Skin of body (tissue), 2 donors: Measurements from ENCODE around the gene C6orf141. TPM values are rescaled to one million over a fixed set of nuclear protein-coding genes. Genes with fewer than 3 reads are reported as not detected.
A peak's percentile ranks its signal among the peaks of the same experiment; 100 is the strongest.

Experiments
- DNase-seq: peaks from one replicate; lab custom pipeline; 2025; lab: John Stamatoyannopoulos, UW
- total RNA-seq: library from RNA; depleted of rRNA; stranded (reverse); fragments of >200 nt; gene quantifications from one replicate; pipeline ENCODE4 v1.2.3, GENCODE V29; 2014

C6orf141 gene
- 7.5 TPM for total RNA-seq

GRCh38 chr6:49550492-49551077, at the start of gene C6orf141:
Gene C6orf141 (plus strand): TSS chr6:49550668. CDS start chr6:49550793, 125 bp downstream.
- DNase-seq = no peak

- DNase-seq = no peak
These were observed 45.8 kb upstream of the C6orf141 start for GRCh38 chr6:49504666-49505065.

- no peak for DNase-seq
These were observed 43.8 kb upstream of the C6orf141 start for GRCh38 chr6:49506569-49507111.

GRCh38 chr6:49509342-49509741, 41.1 kb upstream of the C6orf141 start:
- no peak for DNase-seq

GRCh38 chr6:49513153-49513989, 37.1 kb upstream of the C6orf141 start:
- DNase-seq = no peak

GRCh38 chr6:49514571-49515484, 35.6 kb upstream of the C6orf141 start:
- no peak for DNase-seq

- no peak for DNase-seq
These were observed 34.9 kb upstream of the C6orf141 start for GRCh38 chr6:49515485-49516146.

GRCh38 chr6:49516147-49516505, 34.3 kb upstream of the C6orf141 start:
- no peak for DNase-seq

GRCh38 chr6:49517919-49518318, 32.5 kb upstream of the C6orf141 start:
- no peak for DNase-seq

GRCh38 chr6:49519660-49520059, 30.8 kb upstream of the C6orf141 start:
- no peak for DNase-seq

GRCh38 chr6:49522710-49523593, 27.5 kb upstream of the C6orf141 start:
- no peak for DNase-seq

GRCh38 chr6:49523901-49524300, 26.6 kb upstream of the C6orf141 start:
- no peak for DNase-seq

- DNase-seq = no peak
These were observed 25.9 kb upstream of the C6orf141 start for GRCh38 chr6:49524541-49524940.

GRCh38 chr6:49526598-49526997, 23.9 kb upstream of the C6orf141 start:
- no peak for DNase-seq

GRCh38 chr6:49527320-49527719, 23.1 kb upstream of the C6orf141 start:
- no peak for DNase-seq

GRCh38 chr6:49528571-49528970, 21.9 kb upstream of the C6orf141 start:
- no peak for DNase-seq

- no peak for DNase-seq
These were observed 20.2 kb upstream of the C6orf141 start for GRCh38 chr6:49530141-49530776.

GRCh38 chr6:49531774-49532569, 18.5 kb upstream of the C6orf141 start:
- DNase-seq = peak; percentile 75

- DNase-seq = no peak
These were observed 14.7 kb upstream of the C6orf141 start for GRCh38 chr6:49535795-49536194.
